Esophagus muscularis mucosa (tissue), 4 donors: ENCODE measurements around the gene ODF2. TPM values are rescaled to one million over a fixed set of nuclear protein-coding genes. Genes with fewer than 3 reads are reported as not detected.

Experiments
- DNase-seq: peaks from one replicate; pipeline ENCODE4 v3.0.0-alpha.2; 2017; ENCODE audit errors: extremely low spot score
- H3K27ac ChIP-seq, 4 donors: fragments of 200-600 bp; sonication (generic); replicated peaks in 1 of 4; 1 replicate in 3 of 4; 2 replicates in 1 of 4; pipeline ENCODE4 v1.5.1; 2016 to 2019; ENCODE audit warnings: mild to moderate bottlenecking in 1 of 4
- H3K27me3 ChIP-seq, 4 donors: fragments of 200-600 bp; sonication (generic); one replicate each; pipeline versions ENCODE4 v1.5.1 to v1.6.0; 2016 to 2019
- H3K36me3 ChIP-seq, 4 donors: fragments of 200-600 bp; sonication (generic); one replicate each; pipeline ENCODE4 v1.5.1; 2016 to 2019
- H3K4me1 ChIP-seq, 4 donors: fragments of 200-600 bp; sonication (generic); one replicate each; pipeline ENCODE4 v1.5.1; 2016 to 2019
- H3K4me3 ChIP-seq, 4 donors: fragments of 200-600 bp; sonication (generic); 1 replicate in 2 of 4; 2 replicates in 2 of 4; pipeline ENCODE4 v1.5.1; 2016 to 2019; ENCODE audit warnings: mild to moderate bottlenecking in 4 of 4, moderate library complexity in 1 of 4
- H3K9me3 ChIP-seq, 4 donors: fragments of 200-600 bp; sonication (generic); 1 replicate in 3 of 4; 2 replicates in 1 of 4; pipeline ENCODE4 v1.5.1; 2016 to 2019
- EP300 ChIP-seq: sonication (generic); formaldehyde crosslinking; IDR thresholded peaks from one replicate; pipeline ENCODE4 v1.6.1; 2017; ENCODE audit warnings: antibody characterized with exemption
- POLR2A ChIP-seq: fragments of 450-650 bp; IDR thresholded peaks from one replicate; pipeline ENCODE4 v1.6.1; 2017; ENCODE audit warnings: antibody characterized with exemption, moderate library complexity, mild to moderate bottlenecking, low read depth
- POLR2AphosphoS5 ChIP-seq, 2 donors: sonication (generic); formaldehyde crosslinking; IDR thresholded peaks; one replicate each; pipeline ENCODE4 v1.6.1; 2017; ENCODE audit warnings: antibody characterized with exemption in 2 of 2
- WGBS: methylation state at CpG from one replicate; pipeline ENCODE4 v1.1.5; 2018; 5-methylcytosine and 5-hydroxymethylcytosine counted together
- intact Hi-C: fragments of 100-400 bp; cut with DNase I; formaldehyde crosslinking; loops from one replicate; pipeline ENCODE4 v1.15.1; 2023
- small RNA-seq, 3 donors: library from RNA; depleted of rRNA; stranded (forward); fragments of <200 nt; gene quantifications; one replicate each; pipeline ENCODE3, GENCODE V24; 2016
- total RNA-seq, 4 donors: library from RNA; depleted of rRNA; stranded (reverse); fragments of >200 nt; gene quantifications; one replicate each; pipeline versions ENCODE4 v1.1.0 to v1.2.1, GENCODE V29; 2016
- TF ChIP-seq, protein P1 (sequence below), 3 experiments: fragments of 200-600 bp in 2 of 3; fragments of 450-650 bp in 1 of 3; sonication (generic) in 2 of 3; IDR thresholded peaks; one replicate each; pipeline ENCODE4 v1.5.1; 2017 to 2019; ENCODE audit warnings: antibody characterized with exemption in 3 of 3, mild to moderate bottlenecking in 2 of 3, moderate library complexity in 1 of 3

Gene ODF2
- total RNA-seq, 4 donors from 2014 or later: 18.1 to 34.3 (median 23.0) TPM

DNA sequence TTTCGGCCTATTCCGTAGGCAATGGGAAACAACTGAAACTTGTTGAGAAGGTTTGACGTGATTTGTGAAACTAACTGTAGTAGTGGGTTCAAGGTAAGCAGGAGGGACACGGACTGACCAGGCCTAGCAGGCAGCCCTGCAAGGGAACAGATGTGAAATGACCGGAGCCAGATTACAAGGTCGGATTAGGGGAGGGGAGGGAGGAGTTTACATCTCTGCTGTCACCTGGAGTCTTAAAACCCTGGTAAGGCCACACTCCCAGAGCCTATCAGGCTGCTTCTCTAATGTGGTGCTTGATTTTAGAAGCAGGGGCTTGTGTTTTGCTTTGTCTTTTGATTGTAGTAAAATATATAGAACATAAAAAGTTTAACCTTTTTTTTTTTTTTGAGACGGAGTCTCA is 93.1 kb downstream of the ODF2 start:
- no peak overlapping the region for H3K4me3 ChIP-seq
- H3K4me1 ChIP-seq: peaks cover 28 to 43% (median 38%) of the 10 kb centered on the region in 4 donors
- peak overlapping the region; percentile 98 to 100 (median 99) for H3K27ac ChIP-seq
- no peaks in the 10 kb centered on the region for H3K27me3 ChIP-seq
- H3K9me3 ChIP-seq: no peaks in the 10 kb centered on the region
- intact Hi-C loops: no loop called here
- H3K36me3 ChIP-seq: peaks cover 0 to 1% (median 0%) of the 10 kb centered on the region in 4 donors
- 88% methylated on average over 7 of the region's 7 CpGs for WGBS
- DNase-seq: no peak
- TF ChIP-seq, protein P1, sequence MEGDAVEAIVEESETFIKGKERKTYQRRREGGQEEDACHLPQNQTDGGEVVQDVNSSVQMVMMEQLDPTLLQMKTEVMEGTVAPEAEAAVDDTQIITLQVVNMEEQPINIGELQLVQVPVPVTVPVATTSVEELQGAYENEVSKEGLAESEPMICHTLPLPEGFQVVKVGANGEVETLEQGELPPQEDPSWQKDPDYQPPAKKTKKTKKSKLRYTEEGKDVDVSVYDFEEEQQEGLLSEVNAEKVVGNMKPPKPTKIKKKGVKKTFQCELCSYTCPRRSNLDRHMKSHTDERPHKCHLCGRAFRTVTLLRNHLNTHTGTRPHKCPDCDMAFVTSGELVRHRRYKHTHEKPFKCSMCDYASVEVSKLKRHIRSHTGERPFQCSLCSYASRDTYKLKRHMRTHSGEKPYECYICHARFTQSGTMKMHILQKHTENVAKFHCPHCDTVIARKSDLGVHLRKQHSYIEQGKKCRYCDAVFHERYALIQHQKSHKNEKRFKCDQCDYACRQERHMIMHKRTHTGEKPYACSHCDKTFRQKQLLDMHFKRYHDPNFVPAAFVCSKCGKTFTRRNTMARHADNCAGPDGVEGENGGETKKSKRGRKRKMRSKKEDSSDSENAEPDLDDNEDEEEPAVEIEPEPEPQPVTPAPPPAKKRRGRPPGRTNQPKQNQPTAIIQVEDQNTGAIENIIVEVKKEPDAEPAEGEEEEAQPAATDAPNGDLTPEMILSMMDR (IDR thresholded peaks at IDR 0.05): no peak
- TF ChIP-seq POLR2AphosphoS5 (IDR thresholded peaks at IDR 0.05) (no peak), EP300 (no peak), POLR2A (no peak)

DNA sequence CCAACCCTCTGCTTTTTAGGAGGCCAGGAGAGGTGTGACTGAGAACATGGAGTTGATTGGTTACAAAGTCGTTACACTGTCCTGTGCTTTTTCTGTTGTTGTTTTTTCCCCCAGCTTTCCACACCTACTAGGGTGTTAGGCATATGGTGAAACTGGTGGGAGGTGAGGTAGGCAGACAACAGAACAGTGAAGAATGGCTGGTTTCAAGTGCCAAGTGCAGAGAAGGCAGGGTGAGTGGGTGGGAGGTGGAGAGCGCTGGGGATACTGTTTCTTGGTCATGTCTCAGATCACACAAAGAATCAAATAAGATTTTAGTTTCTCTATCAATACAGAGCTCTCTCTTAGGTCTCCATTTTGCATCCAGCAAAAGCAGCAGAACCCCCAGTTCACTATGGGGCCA is 94.4 kb downstream of the ODF2 start:
- intact Hi-C loops: no loop called here
- Histone ChIP-seq H3K27ac (peak overlapping the region; percentile 98 to 100 (median 99)), H3K27me3 (no peaks in the 10 kb centered on the region), H3K4me1 (peaks cover 38 to 57% (median 52%) of the 10 kb centered on the region in 4 donors), H3K4me3 (no peak overlapping the region), H3K9me3 (no peaks in the 10 kb centered on the region), H3K36me3 (no peaks in the 10 kb centered on the region)
- TF ChIP-seq, protein P1 (IDR thresholded peaks at IDR 0.05): no peak
- TF ChIP-seq EP300 (no peak), POLR2A (no peak), POLR2AphosphoS5 (IDR thresholded peaks at IDR 0.05) (no peak)
- 39% methylated on average over 2 of the region's 2 CpGs for WGBS
- DNase-seq: no peak

Small RNA genes within 50 kb of the gene (small RNA-seq; reads per million reads assigned to genes)
- 0 reads per million in 3 donors for gene RNU7-171P

Other genes with a start within 250 kb of the ODF2 start
- gene GOLGA2, start 180.0 kb upstream of the ODF2 start, total RNA-seq: 100 to 1,000 TPM in 2 of 4 donors, 10 to 100 TPM in 2; 71.1 to 108 (median 101) TPM
- gene SWI5, start 179.7 kb upstream of the ODF2 start, total RNA-seq: 10 to 100 TPM; 16.2 to 26.6 (median 21.0) TPM
- gene TRUB2, start 133.6 kb upstream of the ODF2 start, total RNA-seq: 10 to 100 TPM in 1 of 4 donors, 1 to 10 TPM in 3; 5.4 to 13.2 (median 9.5) TPM
- 10 to 100 TPM; 23.3 to 37.6 (median 30.1) TPM for gene COQ4, start 133.2 kb upstream of the ODF2 start, total RNA-seq
- gene SLC27A4, start 115.5 kb upstream of the ODF2 start, total RNA-seq: 10 to 100 TPM; 15.8 to 35.6 (median 25.5) TPM
- gene URM1, start 84.6 kb upstream of the ODF2 start, total RNA-seq: 10 to 100 TPM; 25.3 to 36.8 (median 28.3) TPM
- 10 to 100 TPM; 21.7 to 31.0 (median 27.5) TPM for gene CERCAM, start 35.1 kb upstream of the ODF2 start, total RNA-seq
- 10 to 100 TPM; 18.3 to 27.8 (median 20.5) TPM for gene GLE1, start 48.7 kb downstream of the ODF2 start, total RNA-seq
- gene SPTAN1, start 96.6 kb downstream of the ODF2 start, total RNA-seq: 100 to 1,000 TPM; 204 to 368 (median 348) TPM
- 10 to 100 TPM; 27.8 to 54.8 (median 39.2) TPM for gene DYNC2I2, start 200.8 kb downstream of the ODF2 start, total RNA-seq
- gene SET, start 233.2 kb downstream of the ODF2 start, total RNA-seq: 100 to 1,000 TPM; 170 to 239 (median 205) TPM
- 1 to 10 TPM; 4.0 to 10.0 (median 7.6) TPM for gene PKN3, start 246.5 kb downstream of the ODF2 start, total RNA-seq